NT2/D1 (cell line): ENCODE data around the gene UACA.
A peak's percentile ranks its signal among the peaks of the same experiment; 100 is the strongest.

Experiments
- DNase-seq: peaks from one replicate; pipeline ENCODE4 v3.0.0-alpha.2; 2011; ENCODE audit warnings: low read depth, low spot score
- H3K27me3 ChIP-seq: 2 replicates; pipeline ENCODE4 v1.6.0; 2011; ENCODE audit warnings: mild to moderate bottlenecking; ENCODE audit not compliant: insufficient read length, insufficient read depth
- H3K36me3 ChIP-seq: 2 replicates; pipeline ENCODE4 v1.6.1; 2011; ENCODE audit warnings: mild to moderate bottlenecking, low read length, mixed read lengths; ENCODE audit not compliant: insufficient read depth, insufficient read length
- H3K4me1 ChIP-seq: 2 replicates; pipeline ENCODE4 v1.5.1; 2011; ENCODE audit not compliant: insufficient read depth, insufficient read length
- H3K4me3 ChIP-seq: 2 replicates; pipeline ENCODE4 v1.5.1; 2011; ENCODE audit warnings: low read depth; ENCODE audit not compliant: insufficient read length
- H3K9ac ChIP-seq: 2 replicates; pipeline ENCODE4 v1.6.0; 2011; ENCODE audit warnings: low read depth; ENCODE audit not compliant: insufficient read length
- H3K9me3 ChIP-seq: 2 replicates; pipeline ENCODE4 v1.5.1; 2011; ENCODE audit warnings: mild to moderate bottlenecking, low read length; ENCODE audit not compliant: insufficient read depth
- SUZ12 ChIP-seq: IDR thresholded peaks from 2 replicates; pipeline ENCODE4 v1.6.1; 2011; ENCODE audit not compliant: insufficient read length, insufficient read depth; ENCODE audit errors: extremely low read depth
- YY1 ChIP-seq: IDR thresholded peaks from 2 replicates; pipeline ENCODE4 v1.6.1; 2011; ENCODE audit not compliant: insufficient read length, insufficient read depth
- ZNF274 ChIP-seq: IDR thresholded peaks from 2 replicates; pipeline ENCODE4 v1.6.1; 2011; ENCODE audit warnings: mild to moderate bottlenecking, low read depth, low read length

The UACA gene

DNA sequence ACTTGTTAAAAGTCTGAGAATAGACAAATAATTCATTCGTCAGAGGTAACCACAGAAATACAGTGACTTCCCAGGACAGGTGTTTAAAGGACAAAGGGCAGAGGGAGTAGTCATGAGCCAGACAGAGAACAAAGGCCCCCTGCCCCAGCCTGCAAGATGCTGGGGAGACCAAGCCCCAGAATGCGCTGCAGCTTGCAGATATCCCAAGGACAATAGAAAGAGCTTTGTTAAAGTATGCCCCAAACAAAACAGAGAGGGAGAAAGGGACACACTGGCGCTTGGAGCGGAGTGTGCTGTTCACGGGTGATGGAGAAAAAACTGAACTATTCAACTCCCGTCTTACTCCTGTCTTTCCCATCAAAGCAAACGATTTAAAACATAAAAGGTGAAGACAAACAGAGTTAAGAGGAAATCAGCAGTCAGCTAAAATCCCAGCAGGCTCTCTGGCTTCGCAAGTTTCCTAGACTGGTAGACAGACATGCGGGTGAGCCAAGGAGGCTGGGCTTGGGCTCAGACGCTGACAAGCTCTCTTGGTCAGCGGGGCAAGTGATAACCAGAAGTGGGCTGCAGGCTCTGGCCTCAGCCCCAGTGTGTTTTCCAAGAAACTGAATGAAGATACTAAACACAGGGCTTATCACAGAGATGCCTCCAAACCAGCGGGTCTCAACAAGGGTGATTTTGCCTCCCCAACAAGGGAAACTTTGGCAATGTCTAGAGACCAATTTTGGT lies 130.1 kb downstream of the UACA start:
- Histone ChIP-seq H3K36me3 (no peaks in the 10 kb centered on the region), H3K4me3 (no peak overlapping the region), H3K27me3 (peaks cover 6% of the 10 kb centered on the region), H3K4me1 (peaks cover 8% of the 10 kb centered on the region), H3K9me3 (no peaks in the 10 kb centered on the region), H3K9ac (no peak overlapping the region)
- DNase-seq: peak; percentile 52
- TF ChIP-seq SUZ12: no peak
- TF ChIP-seq YY1: no peak
- TF ChIP-seq ZNF274: no peak

DNA sequence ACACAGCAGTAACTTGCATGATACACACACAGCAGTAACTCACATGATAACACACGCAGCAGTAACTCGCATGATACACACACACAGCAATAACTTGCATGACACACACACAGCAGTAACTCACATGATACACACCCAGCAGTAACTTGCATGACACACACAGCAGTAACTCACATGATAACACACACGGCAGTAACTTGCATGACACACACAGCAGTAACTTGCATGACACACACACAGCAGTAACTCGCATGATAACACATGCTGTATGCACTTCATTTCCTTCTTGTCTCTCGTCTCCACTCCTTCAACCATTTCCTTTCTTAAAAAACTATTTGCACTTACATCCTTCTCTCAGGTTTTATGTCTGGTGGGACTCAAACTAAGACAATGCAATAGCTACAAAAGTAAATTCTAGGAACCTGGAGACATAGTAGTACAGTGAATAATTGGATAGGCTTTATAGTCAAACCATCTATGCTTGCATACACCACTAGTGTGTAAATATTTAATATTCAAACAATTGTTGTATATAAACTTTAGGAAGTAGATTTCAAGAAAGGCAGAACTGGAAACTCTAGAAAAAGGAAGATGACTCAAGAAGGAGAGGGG lies 130.8 kb downstream of the UACA start:
- H3K9me3 ChIP-seq: no peaks in the 10 kb centered on the region
- H3K4me1 ChIP-seq: peaks cover 8% of the 10 kb centered on the region
- no peak for DNase-seq
- no peak for TF ChIP-seq ZNF274
- no peak for TF ChIP-seq YY1
- peaks cover 6% of the 10 kb centered on the region for H3K27me3 ChIP-seq
- H3K4me3 ChIP-seq: no peak overlapping the region
- H3K36me3 ChIP-seq: no peaks in the 10 kb centered on the region
- H3K9ac ChIP-seq: no peak overlapping the region

GRCh38 chr15:70632079-70632478 lies 131.3 kb downstream of the UACA start:
- Histone ChIP-seq H3K27me3 (peaks cover 6% of the 10 kb centered on the region), H3K9me3 (no peaks in the 10 kb centered on the region), H3K36me3 (no peaks in the 10 kb centered on the region), H3K4me1 (peaks cover 8% of the 10 kb centered on the region), H3K9ac (no peak overlapping the region), H3K4me3 (no peak overlapping the region)
- TF ChIP-seq SUZ12 (no peak), ZNF274 (no peak), YY1 (no peak)
- DNase-seq: no peak

DNA sequence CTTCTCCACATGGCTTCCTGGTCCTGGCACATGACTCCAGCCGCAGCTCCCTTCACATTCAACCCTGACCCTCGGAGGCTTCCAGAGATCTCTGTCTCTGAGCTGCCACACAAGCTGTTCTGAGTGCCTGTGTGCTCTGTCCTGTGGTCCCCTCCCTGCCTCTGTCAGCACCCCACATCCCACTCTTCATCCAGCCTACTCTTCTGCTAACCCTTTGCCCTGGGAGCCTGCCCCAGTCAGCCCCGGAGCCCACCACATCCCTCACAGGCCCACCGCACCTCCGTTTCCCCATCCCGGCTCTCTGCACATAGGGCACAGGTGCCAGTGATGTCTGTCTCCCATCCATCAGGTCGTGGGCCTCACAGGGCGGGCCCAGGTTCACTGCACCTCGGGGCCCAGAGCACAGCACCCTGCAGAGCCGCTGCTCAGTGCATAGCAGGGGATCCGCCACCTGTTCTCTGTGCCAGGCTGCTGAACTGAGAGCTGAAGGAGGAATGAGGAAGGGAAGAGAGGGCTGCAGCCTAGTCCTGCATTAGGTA lies 133.6 kb downstream of the UACA start:
- Histone ChIP-seq H3K27me3 (peaks cover 6% of the 10 kb centered on the region), H3K4me3 (no peak overlapping the region), H3K36me3 (no peaks in the 10 kb centered on the region), H3K4me1 (peaks cover 5% of the 10 kb centered on the region), H3K9me3 (no peaks in the 10 kb centered on the region), H3K9ac (no peak overlapping the region)
- no peak for TF ChIP-seq SUZ12
- TF ChIP-seq ZNF274: no peak
- TF ChIP-seq YY1: no peak
- DNase-seq: no peak

DNA sequence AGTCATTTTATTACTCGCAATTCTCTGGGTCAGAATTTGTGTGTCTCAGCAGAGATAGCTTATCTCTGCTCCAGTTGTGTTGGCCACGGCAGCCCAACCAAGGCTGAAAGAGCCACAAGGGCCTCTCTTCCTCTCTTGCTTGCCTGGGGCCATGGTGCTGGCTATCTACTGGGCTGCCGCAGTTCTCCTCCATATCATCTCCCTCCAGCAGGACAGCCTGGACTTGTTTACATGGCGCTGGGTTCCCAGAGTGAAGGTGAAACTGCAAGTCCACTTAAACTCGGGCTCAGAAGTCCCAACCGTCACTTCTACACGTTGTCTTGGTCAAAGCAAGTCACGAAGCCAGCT lies 134.8 kb downstream of the UACA start:
- Histone ChIP-seq H3K4me3 (no peak overlapping the region), H3K4me1 (peaks cover 5% of the 10 kb centered on the region), H3K9me3 (peaks cover 3% of the 10 kb centered on the region; the same call in 1 of the 2 replicates), H3K9ac (no peak overlapping the region), H3K27me3 (peaks cover 6% of the 10 kb centered on the region), H3K36me3 (no peaks in the 10 kb centered on the region)
- no peak for DNase-seq
- TF ChIP-seq ZNF274 (no peak), SUZ12 (no peak), YY1 (no peak)

DNA sequence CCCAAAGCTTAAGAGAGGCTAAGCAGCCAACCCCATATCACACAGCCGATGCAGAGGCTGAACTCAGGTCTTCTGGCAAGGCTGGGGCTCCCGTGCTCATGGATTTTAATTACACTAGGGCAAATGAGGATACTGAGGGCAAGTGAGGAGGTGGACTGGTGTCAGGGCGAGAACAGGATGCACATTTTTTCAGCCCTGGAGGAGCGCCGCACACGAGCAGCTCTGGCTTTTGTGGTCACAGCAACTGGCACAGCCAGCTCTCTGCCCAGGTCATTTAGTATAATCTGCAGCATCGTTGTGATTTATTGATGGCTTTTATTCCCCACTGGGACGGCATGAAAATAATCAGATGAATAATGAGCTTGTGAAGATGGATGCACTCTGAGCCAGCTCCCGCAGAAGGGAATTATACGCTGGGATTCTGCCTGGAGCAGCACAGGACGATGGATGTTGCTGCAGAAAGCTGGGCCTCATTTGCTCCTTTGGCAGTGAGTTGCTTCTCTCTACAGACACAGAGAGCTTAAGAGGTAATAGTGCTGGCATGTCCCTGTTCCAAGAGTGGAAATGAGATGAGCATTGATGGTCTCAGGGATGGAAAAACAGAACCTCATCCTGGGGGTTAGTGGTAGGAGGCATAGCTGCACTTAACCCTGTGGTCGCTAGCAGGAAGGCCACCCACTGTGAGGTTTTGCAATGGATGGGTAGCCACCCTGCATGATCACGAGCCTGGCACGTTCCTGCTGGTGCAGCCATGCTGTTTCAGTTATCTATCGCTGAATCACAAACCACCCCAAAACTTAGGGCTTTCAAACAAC lies 135.4 kb downstream of the UACA start:
- TF ChIP-seq YY1: no peak
- no peak for TF ChIP-seq ZNF274
- no peak for TF ChIP-seq SUZ12
- no peak overlapping the region for H3K4me3 ChIP-seq
- H3K4me1 ChIP-seq: peaks cover 5% of the 10 kb centered on the region
- no peaks in the 10 kb centered on the region for H3K36me3 ChIP-seq
- H3K9me3 ChIP-seq: peaks cover 9% of the 10 kb centered on the region
- no peak for DNase-seq
- H3K27me3 ChIP-seq: peaks cover 6% of the 10 kb centered on the region
- no peak overlapping the region for H3K9ac ChIP-seq

DNA sequence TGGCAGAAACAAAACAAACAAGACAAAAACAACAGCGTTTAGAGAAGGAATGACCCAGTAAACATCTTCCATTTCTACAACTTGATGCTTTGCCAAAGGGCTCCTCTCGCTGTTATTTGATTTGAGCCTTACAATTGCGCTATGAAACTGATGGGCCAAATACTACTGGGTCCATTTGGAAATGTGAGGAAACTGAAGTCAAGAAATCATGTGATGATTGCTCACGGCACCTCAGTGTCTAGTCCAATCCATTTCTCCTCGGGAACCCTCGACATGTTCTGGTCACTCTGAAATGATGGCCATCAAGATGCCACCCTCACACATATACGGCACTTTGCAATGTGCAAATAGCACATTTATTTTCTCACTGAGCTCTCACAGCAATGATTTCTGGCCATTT lies 136.0 kb downstream of the UACA start:
- Histone ChIP-seq H3K36me3 (no peaks in the 10 kb centered on the region), H3K9ac (no peak overlapping the region), H3K4me1 (peaks cover 5% of the 10 kb centered on the region), H3K9me3 (peaks cover 15% of the 10 kb centered on the region), H3K27me3 (peaks cover 6% of the 10 kb centered on the region), H3K4me3 (no peak overlapping the region)
- TF ChIP-seq SUZ12: no peak
- TF ChIP-seq YY1: no peak
- TF ChIP-seq ZNF274: no peak
- no peak for DNase-seq
